ENCODE results near the gene COG3. TPM values are rescaled to one million over a fixed set of nuclear protein-coding genes. Genes with fewer than 3 reads are reported as not detected.
"Not testable (repeated sequence)": the region's sequence is repeated elsewhere in the genome, so short reads cannot be mapped to it uniquely, and the experiment has no call there.

The COG3 gene, protein sequence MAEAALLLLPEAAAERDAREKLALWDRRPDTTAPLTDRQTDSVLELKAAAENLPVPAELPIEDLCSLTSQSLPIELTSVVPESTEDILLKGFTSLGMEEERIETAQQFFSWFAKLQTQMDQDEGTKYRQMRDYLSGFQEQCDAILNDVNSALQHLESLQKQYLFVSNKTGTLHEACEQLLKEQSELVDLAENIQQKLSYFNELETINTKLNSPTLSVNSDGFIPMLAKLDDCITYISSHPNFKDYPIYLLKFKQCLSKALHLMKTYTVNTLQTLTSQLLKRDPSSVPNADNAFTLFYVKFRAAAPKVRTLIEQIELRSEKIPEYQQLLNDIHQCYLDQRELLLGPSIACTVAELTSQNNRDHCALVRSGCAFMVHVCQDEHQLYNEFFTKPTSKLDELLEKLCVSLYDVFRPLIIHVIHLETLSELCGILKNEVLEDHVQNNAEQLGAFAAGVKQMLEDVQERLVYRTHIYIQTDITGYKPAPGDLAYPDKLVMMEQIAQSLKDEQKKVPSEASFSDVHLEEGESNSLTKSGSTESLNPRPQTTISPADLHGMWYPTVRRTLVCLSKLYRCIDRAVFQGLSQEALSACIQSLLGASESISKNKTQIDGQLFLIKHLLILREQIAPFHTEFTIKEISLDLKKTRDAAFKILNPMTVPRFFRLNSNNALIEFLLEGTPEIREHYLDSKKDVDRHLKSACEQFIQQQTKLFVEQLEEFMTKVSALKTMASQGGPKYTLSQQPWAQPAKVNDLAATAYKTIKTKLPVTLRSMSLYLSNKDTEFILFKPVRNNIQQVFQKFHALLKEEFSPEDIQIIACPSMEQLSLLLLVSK
- total RNA-seq, result 36.5 TPM

DNA sequence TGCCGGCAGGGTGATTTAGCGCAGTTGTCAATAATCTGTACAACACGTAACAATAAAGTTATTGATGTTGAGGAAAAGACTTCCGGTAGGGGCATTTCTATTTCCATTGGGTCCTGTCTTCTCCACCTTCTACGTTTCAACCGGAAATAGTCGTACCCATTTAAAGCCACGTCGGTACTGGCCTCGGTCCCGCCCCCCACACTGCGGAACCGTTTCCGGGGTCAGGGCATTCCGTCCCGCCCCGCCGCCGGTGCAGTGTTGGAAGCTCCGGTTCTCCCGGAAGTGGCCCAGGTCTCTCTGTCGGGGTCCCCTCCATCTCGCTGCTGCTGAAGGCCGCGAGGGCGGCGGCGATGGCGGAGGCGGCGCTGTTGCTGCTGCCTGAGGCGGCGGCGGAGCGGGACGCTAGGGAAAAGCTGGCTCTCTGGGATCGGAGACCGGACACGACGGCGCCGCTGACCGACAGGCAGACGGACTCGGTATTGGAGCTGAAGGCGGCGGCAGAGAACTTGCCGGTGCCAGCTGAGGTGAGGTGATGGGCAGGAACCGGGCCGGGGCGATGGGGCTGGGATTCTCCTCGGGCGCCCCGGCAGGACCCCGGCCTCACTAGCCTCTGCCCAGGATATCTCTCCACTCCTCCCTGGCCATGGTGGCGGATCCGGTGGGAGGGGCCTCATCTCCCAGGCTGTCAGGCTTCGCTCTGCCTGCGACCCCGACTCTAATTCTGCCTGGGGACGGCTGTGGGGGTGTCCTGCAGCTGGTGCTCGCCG lies at the start of gene COG3:
Gene COG3 (plus strand): TSS at position 253 of the 767 bp plus-strand sequence. CDS start 98 bp downstream, at position 351.
- Histone ChIP-seq H3K27ac (ENCODE audit: low read depth, low read length) (peak within 1 kb of the TSS; percentile 90), H3K4me3 (ENCODE audit: low read length in 3 of 3) (peak within 1 kb of the TSS; percentile 88 to 95 (median 90)), H3K4me1 (ENCODE audit: control insufficient read depth in 3 of 3, insufficient read depth in 3 of 3, low read length in 3 of 3) (peaks cover 18 to 28% (median 22%) of the 10 kb centered on the region in 3 donors), H3K27me3 (ENCODE audit: control insufficient read depth in 3 of 3, insufficient read depth in 3 of 3, low read length in 3 of 3) (no peaks in the 10 kb centered on the region), H3K9me3 (ENCODE audit: control insufficient read depth in 3 of 3, low read length in 3 of 3) (no peaks in the 10 kb centered on the region), H3K36me3 (ENCODE audit: control insufficient read depth in 3 of 3, insufficient read depth in 3 of 3, low read length in 3 of 3) (no peaks in the 10 kb centered on the region), H3K9ac (ENCODE audit: low read depth in 1 of 3, low read length in 3 of 3) (peak within 1 kb of the TSS; percentile 73 to 96 (median 92))

DNA sequence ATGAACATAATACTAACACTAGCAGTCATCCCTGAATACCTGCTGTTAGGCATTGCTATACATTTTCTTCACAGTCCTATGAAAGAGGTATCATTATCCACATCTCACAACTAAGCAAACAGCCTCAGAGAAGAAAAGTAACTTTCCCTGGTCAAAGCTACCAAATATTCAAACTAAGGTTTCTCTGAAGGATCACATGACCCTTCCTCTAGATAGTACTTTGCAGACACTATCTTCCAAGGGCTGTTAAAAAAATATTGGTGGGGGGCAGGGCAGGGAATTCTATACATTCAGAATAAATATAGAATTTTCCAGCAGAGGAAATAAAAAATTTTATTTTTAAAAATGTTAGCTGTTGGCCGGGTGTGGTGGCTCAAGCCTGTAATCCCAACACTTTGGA lies 49.6 kb upstream of the COG3 start:
- Histone ChIP-seq H3K27me3 (ENCODE audit: control insufficient read depth in 3 of 3, insufficient read depth in 3 of 3, low read length in 3 of 3) (no peaks in the 10 kb centered on the region), H3K4me3 (ENCODE audit: low read length in 3 of 3) (peak overlapping the region; percentile 41 to 66 (median 63)), H3K4me1 (ENCODE audit: control insufficient read depth in 3 of 3, insufficient read depth in 3 of 3, low read length in 3 of 3) (peaks cover 33 to 45% (median 43%) of the 10 kb centered on the region in 3 donors), H3K27ac (ENCODE audit: low read depth, low read length) (peak overlapping the region; percentile 86), H3K36me3 (ENCODE audit: control insufficient read depth in 3 of 3, insufficient read depth in 3 of 3, low read length in 3 of 3) (peaks cover under 1 to 5% (median 4%) of the 10 kb centered on the region in 3 donors), H3K9ac (ENCODE audit: low read depth in 1 of 3, low read length in 3 of 3) (peak overlapping the region in 1 of 3 donors; percentile 65), H3K9me3 (ENCODE audit: control insufficient read depth in 3 of 3, low read length in 3 of 3) (no peaks in the 10 kb centered on the region)

DNA sequence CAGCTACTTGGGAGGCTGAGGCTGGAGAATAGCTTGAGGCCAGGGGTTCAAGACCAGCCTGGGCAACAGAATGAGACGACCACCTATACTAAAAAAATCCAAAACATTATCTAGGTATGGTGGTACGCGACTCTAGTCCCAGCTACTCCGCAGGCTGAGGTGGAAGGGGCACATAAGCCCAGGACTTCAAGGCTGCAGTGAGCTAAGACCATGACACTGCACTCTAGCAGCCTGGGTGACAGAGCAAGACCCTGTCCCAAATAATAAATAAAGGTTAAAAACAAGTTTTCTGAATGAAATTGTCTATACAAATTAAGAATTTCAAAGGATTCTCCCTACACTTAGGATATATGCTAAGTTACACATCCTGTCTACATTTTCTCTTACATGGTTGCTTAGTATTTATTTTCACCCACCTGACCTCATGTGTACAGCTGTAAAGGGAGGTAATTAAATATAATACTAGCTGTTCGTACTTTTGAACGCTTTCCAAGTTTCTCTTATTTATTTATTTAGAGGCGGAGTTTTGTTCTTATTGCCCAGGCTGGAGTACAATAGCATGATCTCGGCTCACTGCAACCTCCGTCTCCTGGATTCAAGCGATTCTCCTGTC lies 48.1 kb upstream of the COG3 start:
- H3K4me1 ChIP-seq (ENCODE audit: control insufficient read depth in 3 of 3, insufficient read depth in 3 of 3, low read length in 3 of 3), result peaks cover 33 to 43% (median 37%) of the 10 kb centered on the region in 3 donors
- H3K9ac ChIP-seq (ENCODE audit: low read depth in 1 of 3, low read length in 3 of 3), result peak overlapping the region; percentile 87 to 94 (median 89)

DNA sequence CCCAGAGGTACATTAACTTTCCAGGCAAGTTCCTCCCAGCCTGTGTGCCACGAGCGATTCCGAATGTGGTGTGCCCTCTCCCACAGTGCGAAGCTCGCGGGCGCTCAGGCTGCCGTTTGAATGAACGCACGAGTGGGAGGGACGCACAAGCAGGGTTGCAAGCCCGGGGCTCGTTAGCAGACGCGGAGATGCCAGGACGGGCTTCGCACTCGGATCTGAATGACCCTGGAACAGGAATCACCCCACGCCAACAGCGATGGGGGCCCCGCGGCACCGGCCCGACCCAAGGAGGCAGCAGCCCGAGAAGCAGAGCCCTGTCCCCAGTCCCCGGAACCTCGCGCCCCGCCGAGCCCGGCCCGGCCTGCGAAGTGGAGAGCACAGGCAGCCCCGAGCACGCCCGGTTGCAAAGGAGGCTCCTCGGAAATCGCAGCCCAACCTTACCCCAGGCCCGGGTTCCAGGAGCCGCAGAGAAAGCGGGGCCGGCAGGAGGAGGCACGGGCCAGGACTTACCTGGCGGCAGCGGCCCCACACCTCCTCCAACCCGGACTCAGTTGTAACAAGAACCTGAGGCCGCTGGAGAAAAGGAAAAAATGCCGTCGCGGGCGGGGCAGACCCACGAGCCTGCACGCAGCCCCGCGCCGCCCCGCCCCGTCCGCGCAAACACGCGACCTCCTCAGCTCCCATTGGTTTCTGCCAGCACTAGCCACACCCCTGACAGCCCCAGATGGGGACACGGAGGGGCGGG lies 46.8 kb upstream of the COG3 start, which contains the start of gene SLC25A30:
Gene SLC25A30 (minus strand): TSS at position 584 of the 745 bp plus-strand sequence. CDS start 6,948 bp downstream, outside the sequence.
- Histone ChIP-seq H3K36me3 (ENCODE audit: control insufficient read depth in 3 of 3, insufficient read depth in 3 of 3, low read length in 3 of 3) (no peaks in the 10 kb centered on the region), H3K27ac (ENCODE audit: low read depth, low read length) (peak within 1 kb of the TSS; percentile 91), H3K9me3 (ENCODE audit: control insufficient read depth in 3 of 3, low read length in 3 of 3) (no peaks in the 10 kb centered on the region), H3K9ac (ENCODE audit: low read depth in 1 of 3, low read length in 3 of 3) (peak within 1 kb of the TSS; percentile 87 to 94 (median 89)), H3K4me1 (ENCODE audit: control insufficient read depth in 3 of 3, insufficient read depth in 3 of 3, low read length in 3 of 3) (peaks cover 22 to 31% (median 27%) of the 10 kb centered on the region in 3 donors), H3K4me3 (ENCODE audit: low read length in 3 of 3) (peak within 1 kb of the TSS; percentile 86 to 96 (median 95)), H3K27me3 (ENCODE audit: control insufficient read depth in 3 of 3, insufficient read depth in 3 of 3, low read length in 3 of 3) (no peaks in the 10 kb centered on the region)

More for the DNA sequence above, 48.1 kb upstream of the COG3 start:
- no peaks in the 10 kb centered on the region for H3K36me3 ChIP-seq (ENCODE audit: control insufficient read depth in 3 of 3, insufficient read depth in 3 of 3, low read length in 3 of 3)
- H3K27me3 ChIP-seq (ENCODE audit: control insufficient read depth in 3 of 3, insufficient read depth in 3 of 3, low read length in 3 of 3), result no peaks in the 10 kb centered on the region
- peak overlapping the region; percentile 91 for H3K27ac ChIP-seq (ENCODE audit: low read depth, low read length)
- no peaks in the 10 kb centered on the region for H3K9me3 ChIP-seq (ENCODE audit: control insufficient read depth in 3 of 3, low read length in 3 of 3)
- H3K4me3 ChIP-seq (ENCODE audit: low read length in 3 of 3), result peak overlapping the region; percentile 86 to 96 (median 95)

DNA sequence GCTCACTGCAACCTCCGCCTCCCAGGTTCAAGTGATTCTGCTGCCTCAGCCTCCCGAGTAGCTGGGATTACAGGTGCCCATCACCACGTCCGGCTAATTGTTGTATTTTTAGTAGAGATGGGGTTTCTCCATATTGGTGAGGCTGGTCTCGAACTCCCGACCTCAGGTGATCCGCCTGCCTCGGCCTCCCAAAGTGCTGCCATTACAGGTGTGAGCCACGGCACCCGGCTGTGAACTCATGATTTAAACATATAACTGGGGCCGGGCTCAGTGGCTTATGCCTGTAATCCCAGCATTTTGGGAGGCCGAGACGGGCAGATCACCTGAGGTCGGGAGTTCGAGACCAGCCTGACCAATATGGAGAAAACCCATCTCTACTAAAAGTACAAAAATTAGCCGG lies 45.4 kb upstream of the COG3 start:
- H3K4me1 ChIP-seq (ENCODE audit: control insufficient read depth in 3 of 3, insufficient read depth in 3 of 3, low read length in 3 of 3), result peaks cover 15 to 22% (median 20%) of the 10 kb centered on the region in 3 donors
- not testable (repeated sequence) for H3K9me3 ChIP-seq (ENCODE audit: control insufficient read depth in 3 of 3, low read length in 3 of 3); H3K9ac ChIP-seq (ENCODE audit: low read depth in 1 of 3, low read length in 3 of 3); H3K36me3 ChIP-seq (ENCODE audit: control insufficient read depth in 3 of 3, insufficient read depth in 3 of 3, low read length in 3 of 3); H3K27me3 ChIP-seq (ENCODE audit: control insufficient read depth in 3 of 3, insufficient read depth in 3 of 3, low read length in 3 of 3); H3K4me3 ChIP-seq (ENCODE audit: low read length in 3 of 3); H3K27ac ChIP-seq (ENCODE audit: low read depth, low read length)

DNA sequence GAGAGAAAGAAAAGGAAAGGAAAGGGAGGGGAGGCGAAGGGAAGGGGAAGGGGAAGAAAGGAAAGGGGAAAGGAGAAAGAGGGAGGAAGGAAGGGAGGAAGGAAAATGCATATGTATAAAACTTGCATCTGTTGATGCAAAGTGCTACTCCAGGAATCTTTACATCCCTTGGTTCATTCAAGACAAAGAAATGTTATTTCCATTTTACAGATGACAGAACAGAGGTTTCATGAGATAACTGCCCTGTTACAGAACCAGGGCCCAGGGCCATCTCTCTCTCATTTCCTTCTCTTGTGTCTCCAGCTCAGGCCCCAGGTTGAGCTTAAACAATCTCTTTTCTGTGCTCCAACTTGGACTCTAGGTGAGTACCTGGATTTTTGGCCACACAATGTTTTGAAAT lies 44.8 kb upstream of the COG3 start:
- Histone ChIP-seq H3K9me3 (ENCODE audit: control insufficient read depth in 3 of 3, low read length in 3 of 3) (no peaks in the 10 kb centered on the region), H3K9ac (ENCODE audit: low read depth in 1 of 3, low read length in 3 of 3) (no peak overlapping the region), H3K36me3 (ENCODE audit: control insufficient read depth in 3 of 3, insufficient read depth in 3 of 3, low read length in 3 of 3) (no peaks in the 10 kb centered on the region), H3K4me1 (ENCODE audit: control insufficient read depth in 3 of 3, insufficient read depth in 3 of 3, low read length in 3 of 3) (peaks cover 9 to 18% (median 14%) of the 10 kb centered on the region in 3 donors), H3K27ac (ENCODE audit: low read depth, low read length) (no peak overlapping the region), H3K27me3 (ENCODE audit: control insufficient read depth in 3 of 3, insufficient read depth in 3 of 3, low read length in 3 of 3) (no peaks in the 10 kb centered on the region), H3K4me3 (ENCODE audit: low read length in 3 of 3) (no peak overlapping the region)

DNA sequence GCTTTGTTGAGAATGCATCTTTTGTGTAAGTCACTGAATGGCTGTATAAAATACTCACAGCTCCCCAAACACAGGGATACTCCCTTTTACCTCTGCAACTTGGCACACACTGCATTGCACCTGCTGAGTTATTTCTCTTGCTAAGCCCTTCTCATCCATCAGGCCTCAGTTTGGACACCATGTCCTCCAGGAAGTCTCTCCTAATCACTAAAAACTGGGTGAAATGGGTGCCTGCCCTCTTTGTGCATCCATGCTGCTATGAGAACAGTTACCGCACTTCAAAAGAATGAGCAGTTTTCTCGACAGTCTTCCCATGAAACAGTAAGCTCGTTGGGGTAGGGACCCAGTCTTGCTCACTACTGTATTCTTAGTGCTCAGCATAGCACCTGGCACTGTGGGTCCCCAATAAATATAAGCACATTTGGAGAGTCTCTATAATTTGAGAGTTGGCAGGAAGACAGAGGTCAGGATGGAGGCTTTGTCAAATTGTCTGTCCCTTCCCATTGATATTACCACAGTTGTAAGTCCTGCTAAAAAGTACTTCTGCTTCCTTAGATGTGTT lies 41.9 kb upstream of the COG3 start:
- H3K36me3 ChIP-seq (ENCODE audit: control insufficient read depth in 3 of 3, insufficient read depth in 3 of 3, low read length in 3 of 3), result no peaks in the 10 kb centered on the region
- H3K9ac ChIP-seq (ENCODE audit: low read depth in 1 of 3, low read length in 3 of 3), result no peak overlapping the region
- no peaks in the 10 kb centered on the region for H3K9me3 ChIP-seq (ENCODE audit: control insufficient read depth in 3 of 3, low read length in 3 of 3)
- no peak overlapping the region for H3K27ac ChIP-seq (ENCODE audit: low read depth, low read length)
- no peaks in the 10 kb centered on the region for H3K27me3 ChIP-seq (ENCODE audit: control insufficient read depth in 3 of 3, insufficient read depth in 3 of 3, low read length in 3 of 3)
- no peak overlapping the region for H3K4me3 ChIP-seq (ENCODE audit: low read length in 3 of 3)
- peaks cover 0 to 3% (median under 1%) of the 10 kb centered on the region in 3 donors for H3K4me1 ChIP-seq (ENCODE audit: control insufficient read depth in 3 of 3, insufficient read depth in 3 of 3, low read length in 3 of 3)

DNA sequence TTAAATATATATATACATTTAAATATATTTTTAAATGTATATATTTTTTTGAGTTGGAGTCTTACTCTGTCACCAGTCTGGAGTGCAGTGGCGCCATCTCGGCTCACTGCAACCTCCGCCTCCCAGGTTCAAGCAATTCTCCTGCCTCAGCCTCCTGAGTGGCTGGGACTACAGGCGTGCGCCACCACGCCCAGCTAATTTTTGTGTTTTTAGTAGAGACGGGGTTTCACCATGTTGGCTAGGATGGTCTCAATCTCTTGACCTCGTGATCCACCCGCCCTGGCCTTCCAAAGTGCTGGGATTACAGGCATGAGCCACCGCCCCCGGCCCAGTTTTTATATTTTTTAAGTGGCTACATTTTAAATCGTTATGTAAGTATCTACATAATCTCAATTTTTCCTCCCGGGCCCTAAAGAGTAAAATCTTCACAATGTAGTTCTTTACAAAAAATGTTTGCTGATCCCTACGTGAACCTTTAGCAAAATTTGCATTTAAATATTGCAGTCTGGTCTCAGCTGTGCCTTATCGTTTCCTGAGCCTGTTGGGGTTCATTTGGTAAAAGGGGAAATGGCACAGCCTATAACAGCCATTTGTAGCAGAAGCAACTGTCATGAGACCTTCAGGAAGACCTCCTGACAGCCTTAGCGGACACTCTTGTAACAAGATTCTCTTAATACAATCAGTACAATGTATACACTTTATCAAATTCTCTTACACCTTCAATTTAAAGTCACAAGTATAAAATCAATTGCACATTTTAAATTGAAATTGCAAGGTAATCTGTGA lies 38.5 kb upstream of the COG3 start:
- H3K36me3 ChIP-seq (ENCODE audit: control insufficient read depth in 3 of 3, insufficient read depth in 3 of 3, low read length in 3 of 3); H3K4me1 ChIP-seq (ENCODE audit: control insufficient read depth in 3 of 3, insufficient read depth in 3 of 3, low read length in 3 of 3); H3K27me3 ChIP-seq (ENCODE audit: control insufficient read depth in 3 of 3, insufficient read depth in 3 of 3, low read length in 3 of 3); H3K9ac ChIP-seq (ENCODE audit: low read depth in 1 of 3, low read length in 3 of 3); H3K9me3 ChIP-seq (ENCODE audit: control insufficient read depth in 3 of 3, low read length in 3 of 3); H3K4me3 ChIP-seq (ENCODE audit: low read length in 3 of 3): not testable (repeated sequence)
- peak overlapping the region; percentile 37 for H3K27ac ChIP-seq (ENCODE audit: low read depth, low read length)
